MCF 10A (cell line): ENCODE results near the gene U2SURP. TPM values are rescaled to one million over a fixed set of nuclear protein-coding genes. Genes with fewer than 3 reads are reported as not detected.

Source experiments
- BruUV-seq: library from RNA; stranded (reverse); fragments of 400-500 nt; replicated peaks from 2 replicates; lab custom pipeline; 2021; lab: Mats Ljungman, UMichigan
- CTCF ChIA-PET: fragments of 300-600 bp; sonication (Branson Sonifier 250); formaldehyde crosslinking; extraction: SDS; loops from one replicate; lab custom pipeline; 2021; ENCODE audit warnings: antibody characterized with exemption, inconsistent platforms; lab: Yijun Ruan, JAX
- POLR2A ChIA-PET: fragments of 300-600, 350-650 bp; sonication (Branson Sonifier 250); formaldehyde crosslinking; extraction: SDS; loops from one replicate; lab custom pipeline; 2020; ENCODE audit warnings: antibody characterized with exemption, inconsistent platforms; lab: Yijun Ruan, JAX
- DNase-seq: peaks from one replicate; pipeline ENCODE4 v3.0.0-alpha.2; 2018; ENCODE audit not compliant: unreplicated experiment
- H3K27ac Mint-ChIP-seq: one replicate; pipeline ENCODE4 v1.8.0; 2022; ENCODE audit warnings: mild to moderate bottlenecking, low read depth, mixed read lengths; ENCODE audit not compliant: unreplicated experiment
- H3K27me3 Mint-ChIP-seq: one replicate; pipeline ENCODE4 v1.8.0; 2022; ENCODE audit warnings: mixed read lengths; ENCODE audit not compliant: insufficient read depth, unreplicated experiment
- H3K36me3 Mint-ChIP-seq: one replicate; pipeline ENCODE4 v1.8.0; 2022; ENCODE audit warnings: mild to moderate bottlenecking, moderate library complexity, mixed read lengths; ENCODE audit not compliant: insufficient read depth, unreplicated experiment
- H3K4me1 Mint-ChIP-seq: one replicate; pipeline ENCODE4 v1.8.0; 2022; ENCODE audit warnings: mixed read lengths; ENCODE audit not compliant: insufficient read depth, unreplicated experiment
- H3K4me3 Mint-ChIP-seq: one replicate; pipeline ENCODE4 v1.8.0; 2022; ENCODE audit warnings: mild to moderate bottlenecking, moderate library complexity, mixed read lengths; ENCODE audit not compliant: unreplicated experiment
- H3K9me3 Mint-ChIP-seq: one replicate; pipeline ENCODE4 v1.8.0; 2022; ENCODE audit warnings: mixed read lengths; ENCODE audit not compliant: unreplicated experiment
- CTCF ChIP-seq: fragments of 200-600 bp; IDR thresholded peaks from one replicate; pipeline ENCODE4 v1.8.0; 2022; ENCODE audit warnings: antibody characterized with exemption, mild to moderate bottlenecking; ENCODE audit not compliant: unreplicated experiment
- intact Hi-C: fragments of 100-400 bp; cut with micrococcal nuclease; formaldehyde crosslinking; loops from 2 replicates; pipeline ENCODE4 v1.14.1; 2022
- total RNA-seq: library from RNA; stranded (reverse); gene quantifications from 2 replicates; pipeline ENCODE4 v1.2.3, GENCODE V29; 2022

U2SURP gene
- total RNA-seq, 1 experiment from 2014 or later, result 146 TPM

- H3K9me3 Mint-ChIP-seq, result no peaks in the 10 kb centered on the region
- no peaks in the 10 kb centered on the region for H3K27me3 Mint-ChIP-seq
- TF ChIP-seq CTCF, result no peak
- DNase-seq, result peak; percentile 35
- no peaks in the 10 kb centered on the region for H3K36me3 Mint-ChIP-seq
- H3K4me3 Mint-ChIP-seq, result no peak overlapping the region
- ChIA-PET POLR2A (interaction anchor here (0.7 kb wide), 1 partner anchor 696 kb away, joined by 3 read pairs; no protein-coding TSS in a partner anchor), CTCF (interaction anchor here (0.6 to 1.0 kb wide), 3 partner anchors 12 to 333 kb away, joined by 3 to 8 read pairs (median 3); no protein-coding TSS in a partner anchor)
- no peaks in the 10 kb centered on the region for H3K4me1 Mint-ChIP-seq
- BruUV-seq, result no TSS peak
- intact Hi-C loops, result no loop called here
- no peak overlapping the region for H3K27ac Mint-ChIP-seq
Observed at GRCh38 chr3:143078883-143079282, 77.5 kb downstream of the U2SURP start.

GRCh38 chr3:143080196-143080595 lies 78.8 kb downstream of the U2SURP start:
- no peak for TF ChIP-seq CTCF
- Mint-ChIP-seq H3K9me3 (no peaks in the 10 kb centered on the region), H3K27ac (no peak overlapping the region), H3K4me1 (no peaks in the 10 kb centered on the region), H3K27me3 (no peaks in the 10 kb centered on the region), H3K4me3 (no peak overlapping the region), H3K36me3 (no peaks in the 10 kb centered on the region)
- no TSS peak for BruUV-seq
- intact Hi-C loops, result no loop called here
- ChIA-PET POLR2A (no interaction called here), CTCF (no interaction called here)
- no peak for DNase-seq

- H3K4me1 Mint-ChIP-seq, result no peaks in the 10 kb centered on the region
- ChIA-PET CTCF (interaction anchor here (1.2 kb wide), 1 partner anchor 563 kb away, joined by 4 read pairs; no protein-coding TSS in a partner anchor), POLR2A (interaction anchor here (0.6 kb wide), 1 partner anchor 13 kb away, joined by 3 read pairs; no protein-coding TSS in a partner anchor)
- DNase-seq, result no peak
- TF ChIP-seq CTCF, result no peak
- H3K9me3 Mint-ChIP-seq, result no peaks in the 10 kb centered on the region
- intact Hi-C loops, result no loop called here
- H3K27me3 Mint-ChIP-seq, result no peaks in the 10 kb centered on the region
- H3K27ac Mint-ChIP-seq, result no peak overlapping the region
- BruUV-seq, result no TSS peak
- no peak overlapping the region for H3K4me3 Mint-ChIP-seq
- no peaks in the 10 kb centered on the region for H3K36me3 Mint-ChIP-seq
Observed at GRCh38 chr3:143081365-143081764, 80.0 kb downstream of the U2SURP start.

GRCh38 chr3:143081844-143082778 lies 80.7 kb downstream of the U2SURP start:
- no peaks in the 10 kb centered on the region for H3K4me1 Mint-ChIP-seq
- no peak for TF ChIP-seq CTCF
- intact Hi-C loops, result no loop called here
- POLR2A ChIA-PET, result no interaction called here
- no peaks in the 10 kb centered on the region for H3K27me3 Mint-ChIP-seq
- no peak for DNase-seq
- H3K9me3 Mint-ChIP-seq, result no peaks in the 10 kb centered on the region
- no TSS peak for BruUV-seq
- no peaks in the 10 kb centered on the region for H3K36me3 Mint-ChIP-seq
- CTCF ChIA-PET, result interaction anchor here (1.2 kb wide), 1 partner anchor 562 kb away, joined by 4 read pairs; no protein-coding TSS in a partner anchor
- H3K27ac Mint-ChIP-seq, result no peak overlapping the region
- H3K4me3 Mint-ChIP-seq, result no peak overlapping the region
